GM19238 (cell line): Measurements from ENCODE around the gene LRRC7.

Experiments
- DNase-seq: peaks from one replicate; pipeline ENCODE4 v3.0.0; 2011; ENCODE audit warnings: low spot score; ENCODE audit not compliant: insufficient read length

The LRRC7 gene

DNA sequence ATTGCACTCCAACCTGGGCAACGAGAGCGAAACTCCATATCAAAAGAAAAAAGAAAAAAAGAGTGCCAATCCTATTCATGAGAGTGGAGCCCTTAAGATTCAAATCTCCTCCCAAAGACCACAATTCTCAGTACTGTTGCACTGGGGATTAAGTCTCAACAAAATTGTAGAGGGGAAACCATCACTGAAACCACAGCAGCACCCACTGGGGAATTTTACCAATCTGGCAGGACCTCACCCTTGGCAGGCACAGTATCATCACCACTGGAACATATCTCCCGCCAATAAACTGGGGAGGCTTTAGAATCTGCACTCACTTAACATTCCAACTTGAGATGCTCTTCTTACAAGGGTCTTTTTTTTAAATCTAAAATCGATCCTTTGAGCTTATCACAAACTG, 596.6 kb downstream of the LRRC7 start:
- no peak for DNase-seq

DNA sequence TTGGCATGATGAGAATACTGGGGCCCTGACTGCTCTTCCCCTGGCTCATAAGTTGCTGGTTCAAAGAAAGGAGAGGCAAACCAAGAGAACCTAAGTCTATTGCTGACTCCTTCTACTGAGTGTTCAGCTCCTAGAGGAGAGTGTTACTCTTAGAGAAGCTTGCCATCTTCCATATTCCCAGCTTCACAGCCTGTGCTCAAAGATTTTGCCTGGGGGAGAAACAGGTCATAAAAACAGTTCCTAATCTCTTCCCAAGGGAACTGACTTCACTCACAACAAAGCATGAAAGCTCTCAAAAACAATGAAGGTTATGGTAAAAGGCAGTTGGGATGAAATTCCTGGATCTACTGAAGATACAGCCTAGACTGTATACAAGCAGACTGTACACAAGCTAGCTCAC, 600.6 kb downstream of the LRRC7 start:
- DNase-seq: no peak

DNA sequence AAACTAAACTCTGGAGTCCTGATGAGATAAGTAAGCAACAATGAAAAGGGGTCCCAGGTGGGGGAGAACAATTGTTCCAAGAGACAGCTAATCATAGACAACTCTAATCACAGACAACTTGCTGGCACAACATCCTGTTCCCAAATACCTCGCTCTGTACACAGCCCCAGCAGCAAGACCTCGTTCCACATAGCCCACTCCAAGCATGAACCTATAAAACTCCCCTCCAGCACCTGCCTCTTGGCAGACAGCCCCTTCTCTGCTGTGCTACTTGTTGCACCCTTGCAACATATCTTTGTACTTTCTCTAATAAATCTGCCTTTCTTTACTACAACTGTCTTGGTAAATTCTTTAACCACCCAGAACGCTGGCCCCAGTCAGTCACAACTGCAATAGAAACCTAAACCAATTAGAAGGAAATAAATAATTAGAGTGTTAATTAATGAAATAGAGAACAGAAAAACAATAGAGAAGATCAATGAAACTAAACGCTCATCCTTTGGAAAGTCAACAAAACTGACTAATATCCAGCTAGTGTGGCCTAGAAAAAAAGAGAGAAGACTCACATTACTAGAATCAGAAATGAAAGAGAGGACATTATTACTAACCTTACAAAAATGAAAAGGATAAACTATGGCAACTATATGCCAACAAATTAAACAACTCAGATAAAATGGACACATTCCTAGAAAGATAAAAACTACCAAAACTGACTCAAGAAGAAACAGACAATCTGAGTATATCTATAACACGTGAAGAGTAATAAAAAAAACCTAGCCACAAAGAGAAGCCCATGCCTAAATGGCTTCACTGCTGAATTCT, 601.5 kb downstream of the LRRC7 start:
- DNase-seq: no peak

DNA sequence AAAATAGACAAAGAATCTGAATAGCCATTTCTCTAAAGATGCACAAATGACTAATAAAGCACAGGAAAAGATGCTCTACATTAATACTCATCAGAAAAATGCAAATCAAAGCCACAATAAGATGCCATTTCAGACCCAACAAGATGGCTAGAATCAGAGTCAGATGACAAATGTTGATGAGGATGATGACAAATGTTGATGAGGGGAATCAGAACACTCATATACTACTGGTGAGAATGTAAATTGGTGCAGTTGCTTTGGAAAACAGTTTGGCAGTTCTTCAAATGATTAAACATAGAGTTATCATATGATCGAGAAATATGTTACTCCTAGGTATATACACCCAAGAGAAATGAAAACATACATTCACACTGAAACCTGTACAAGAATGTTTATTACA, 603.8 kb downstream of the LRRC7 start:
- DNase-seq: no peak
